GM18498 (cell line): ENCODE measurements around the gene HES7.

Experiments
- ATAC-seq: cut with Tn5 transposase; IDR thresholded peaks from one replicate; pipeline ENCODE4 v1.9.1; 2021; ENCODE audit warnings: mild to moderate bottlenecking, moderate library complexity; ENCODE audit not compliant: unreplicated experiment

The HES7 gene

GRCh38 chr17:8155231-8155995 is 31.5 kb upstream of the HES7 start:
- ATAC-seq = no peak

GRCh38 chr17:8154608-8155155 is 30.8 kb upstream of the HES7 start:
- ATAC-seq = no peak

- ATAC-seq = no peak
Measured at GRCh38 chr17:8153957-8154607, 30.2 kb upstream of the HES7 start.

GRCh38 chr17:8153525-8153956 is 29.6 kb upstream of the HES7 start:
- ATAC-seq = no peak

DNA sequence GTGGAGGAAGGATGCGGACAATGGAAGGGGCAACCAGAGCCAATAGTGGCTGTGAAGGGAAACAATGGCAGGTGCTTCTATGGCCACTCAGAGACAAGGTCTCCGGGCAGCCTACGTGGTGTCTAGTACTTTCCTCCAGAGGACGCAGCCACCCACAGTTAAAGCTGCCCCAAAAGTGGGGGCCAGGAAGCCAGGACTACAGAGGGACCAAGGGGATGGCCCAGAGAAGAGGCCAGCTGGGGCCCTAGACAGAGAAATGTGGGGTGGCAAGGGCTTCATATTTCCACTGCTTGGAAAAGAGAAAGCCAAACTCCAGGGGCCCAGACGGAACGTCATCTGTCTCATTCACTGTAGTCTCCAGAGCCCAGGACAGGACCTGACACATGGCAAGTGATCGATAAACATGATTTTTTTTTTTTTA is 29.1 kb upstream of the HES7 start:
- no peak for ATAC-seq

DNA sequence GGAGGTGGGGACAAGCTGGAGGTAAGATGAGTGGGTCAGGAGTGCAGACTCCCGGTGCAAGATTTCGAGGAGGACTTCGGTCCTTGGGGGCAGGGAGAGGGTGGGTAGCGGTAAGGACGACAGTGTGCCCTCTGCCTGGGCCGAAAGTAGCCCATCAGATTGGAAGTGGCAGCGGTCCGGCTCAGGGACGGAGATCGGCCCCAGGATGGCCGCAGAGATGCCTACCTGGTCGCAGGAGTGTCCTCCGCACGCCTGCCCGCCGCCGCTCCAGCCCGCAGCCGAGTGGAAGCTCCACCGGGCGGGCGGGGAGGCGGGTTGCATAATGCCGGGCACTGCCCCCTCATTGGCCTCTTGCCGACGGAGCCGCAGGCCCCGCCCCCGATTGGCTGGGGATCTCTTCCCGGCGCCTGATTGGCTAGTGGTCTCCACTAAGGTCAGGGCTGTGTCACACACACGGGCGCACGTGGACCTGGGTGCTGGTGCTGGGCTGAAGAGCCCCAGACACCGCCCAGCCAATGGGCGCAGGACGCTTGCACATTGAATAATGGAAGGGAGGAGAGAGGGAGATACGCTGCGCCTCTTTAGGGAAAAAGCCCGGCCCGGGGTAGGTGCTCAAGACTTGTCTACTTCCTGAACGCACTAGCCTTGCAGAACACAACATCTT is 28.3 kb upstream of the HES7 start, which contains the start of gene PER1:
Gene PER1, minus strand, starts transcription at position 293 of the 664 bp plus-strand sequence. CDS start 1,698 bp downstream, outside the sequence.
- ATAC-seq = no peak

DNA sequence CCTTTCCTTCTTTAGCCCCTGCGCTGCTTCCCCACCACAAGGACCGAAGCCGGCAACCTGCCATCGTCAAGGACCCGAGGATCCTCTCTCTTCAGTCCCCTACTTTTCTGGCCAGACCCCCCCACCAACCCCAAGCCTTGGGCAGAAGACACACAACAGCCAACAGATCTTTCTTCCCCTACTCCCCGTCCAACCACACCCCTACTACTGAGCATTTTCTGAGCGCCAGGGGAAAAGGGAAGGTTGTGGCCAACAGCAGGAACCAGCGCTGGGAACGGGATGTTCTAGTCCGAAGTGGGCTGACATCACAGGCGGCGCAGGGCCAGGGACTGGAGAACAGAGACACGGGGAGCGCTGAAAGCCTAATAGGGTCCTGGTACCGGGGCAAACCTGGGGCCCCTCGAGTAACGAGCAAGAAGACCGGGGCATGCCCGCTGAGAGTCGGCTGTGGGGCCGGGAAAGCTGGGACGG is 27.8 kb upstream of the HES7 start:
- no peak for ATAC-seq

- ATAC-seq = peak; percentile 54
Measured at GRCh38 chr17:8151120-8151640, 27.3 kb upstream of the HES7 start.

DNA sequence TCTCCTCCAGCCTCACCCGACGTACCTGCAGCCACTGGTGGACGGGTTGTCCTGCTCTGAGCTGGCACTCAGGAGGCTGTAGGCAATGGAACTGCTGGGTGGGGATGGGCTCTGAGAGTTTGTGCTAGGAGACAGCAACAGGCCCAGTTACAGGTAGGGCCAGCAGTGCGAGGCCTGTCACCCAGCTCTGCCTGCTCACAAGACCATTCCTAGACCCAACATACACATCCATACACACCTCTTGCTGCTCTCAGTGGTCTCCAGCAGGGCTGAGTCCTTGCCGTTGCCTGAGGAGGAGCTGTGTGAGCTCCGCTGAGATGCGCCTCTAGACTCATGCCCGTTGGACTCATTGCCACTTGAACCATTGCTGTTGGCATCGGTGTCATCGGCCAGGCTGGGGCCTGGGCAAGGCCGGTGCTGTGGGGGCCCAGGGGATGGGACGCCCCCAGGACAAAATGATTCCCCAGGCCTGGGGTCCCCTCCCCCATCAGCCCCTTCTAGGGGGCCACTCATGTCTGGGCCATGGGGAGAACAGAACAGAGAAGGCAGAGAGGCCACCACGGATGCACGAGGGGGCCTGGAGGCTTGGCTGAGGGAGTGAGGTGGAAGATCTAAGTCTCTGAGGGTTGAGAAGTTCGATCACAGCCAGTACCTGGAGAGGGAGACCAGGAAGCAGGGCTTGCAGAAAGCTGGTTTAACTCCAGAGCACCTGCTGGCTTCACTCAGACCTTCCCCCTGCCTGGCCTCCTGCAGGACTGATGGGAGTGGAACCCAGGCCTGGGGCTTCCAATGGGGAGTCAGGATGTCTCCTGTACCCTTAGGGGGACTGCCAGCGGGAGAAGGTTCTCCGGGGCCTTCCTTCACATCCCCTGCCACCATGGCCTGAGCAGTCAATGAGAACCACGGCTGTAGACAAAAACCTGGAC is 26.6 kb upstream of the HES7 start:
- no peak for ATAC-seq

GRCh38 chr17:8149419-8150193 is 25.7 kb upstream of the HES7 start:
- no peak for ATAC-seq

- ATAC-seq = no peak
Measured at GRCh38 chr17:8148560-8148959, 24.7 kb upstream of the HES7 start.

DNA sequence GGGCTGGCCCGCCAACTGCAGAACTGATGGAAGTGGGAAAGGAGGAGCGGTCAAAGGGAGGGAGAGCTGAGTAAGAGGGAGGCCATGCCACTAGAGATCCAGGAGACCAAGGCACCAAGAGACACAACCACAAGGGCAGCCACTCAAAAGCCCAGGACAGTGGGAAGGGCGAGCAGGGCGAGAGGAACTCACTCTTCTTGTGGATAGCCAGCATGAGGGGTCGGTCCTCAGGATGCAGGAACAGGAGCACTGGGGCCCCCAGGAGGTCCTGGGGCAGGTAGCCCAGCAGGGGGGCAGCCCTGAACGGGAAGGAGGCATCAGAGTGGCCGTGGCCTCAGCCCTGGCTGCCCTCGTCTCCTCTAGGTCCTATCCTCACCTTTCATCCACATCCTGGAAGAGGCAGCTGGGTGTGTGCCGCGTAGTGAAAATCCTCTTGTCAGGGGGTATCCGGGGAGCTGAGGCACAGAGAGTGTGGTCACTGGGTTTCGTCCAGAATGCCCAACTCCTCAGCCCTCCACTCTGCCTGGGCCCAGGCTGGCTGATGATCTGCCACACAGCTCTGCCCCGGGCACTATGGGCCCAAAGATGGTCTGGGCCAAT is 24.0 kb upstream of the HES7 start:
- no peak for ATAC-seq

DNA sequence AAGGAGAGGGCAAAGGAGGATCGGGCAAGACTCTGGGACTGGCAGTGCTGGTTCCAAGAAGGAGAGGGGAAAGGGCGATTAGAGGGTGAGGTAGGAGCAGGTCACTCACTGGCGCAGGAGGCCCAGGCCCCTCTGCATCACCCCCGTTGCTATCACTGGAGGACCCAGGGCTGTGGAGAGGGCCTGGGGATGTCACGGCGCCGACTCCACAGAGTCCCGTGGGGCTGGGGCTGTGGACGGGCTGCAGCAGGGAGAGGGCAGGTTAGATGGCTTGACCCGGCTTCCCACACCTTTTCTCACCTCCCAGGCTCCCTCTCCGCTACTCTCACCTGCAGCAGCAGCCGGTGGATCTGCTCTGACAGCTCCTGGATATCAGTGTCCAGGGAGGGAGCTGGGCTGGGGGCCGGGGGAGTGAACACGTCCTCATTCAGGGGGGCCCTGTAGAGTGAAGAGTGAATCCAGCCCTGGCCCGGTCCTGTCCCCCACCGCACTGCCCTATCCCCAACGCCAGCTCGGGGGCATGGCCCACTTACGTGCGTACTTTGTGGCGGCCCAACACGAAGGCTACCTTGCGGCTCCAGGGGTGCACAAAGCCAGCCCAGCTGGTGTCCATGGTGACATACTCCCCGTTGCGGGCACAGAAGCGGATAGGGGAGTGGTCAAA is 23.4 kb upstream of the HES7 start:
- ATAC-seq = no peak

DNA sequence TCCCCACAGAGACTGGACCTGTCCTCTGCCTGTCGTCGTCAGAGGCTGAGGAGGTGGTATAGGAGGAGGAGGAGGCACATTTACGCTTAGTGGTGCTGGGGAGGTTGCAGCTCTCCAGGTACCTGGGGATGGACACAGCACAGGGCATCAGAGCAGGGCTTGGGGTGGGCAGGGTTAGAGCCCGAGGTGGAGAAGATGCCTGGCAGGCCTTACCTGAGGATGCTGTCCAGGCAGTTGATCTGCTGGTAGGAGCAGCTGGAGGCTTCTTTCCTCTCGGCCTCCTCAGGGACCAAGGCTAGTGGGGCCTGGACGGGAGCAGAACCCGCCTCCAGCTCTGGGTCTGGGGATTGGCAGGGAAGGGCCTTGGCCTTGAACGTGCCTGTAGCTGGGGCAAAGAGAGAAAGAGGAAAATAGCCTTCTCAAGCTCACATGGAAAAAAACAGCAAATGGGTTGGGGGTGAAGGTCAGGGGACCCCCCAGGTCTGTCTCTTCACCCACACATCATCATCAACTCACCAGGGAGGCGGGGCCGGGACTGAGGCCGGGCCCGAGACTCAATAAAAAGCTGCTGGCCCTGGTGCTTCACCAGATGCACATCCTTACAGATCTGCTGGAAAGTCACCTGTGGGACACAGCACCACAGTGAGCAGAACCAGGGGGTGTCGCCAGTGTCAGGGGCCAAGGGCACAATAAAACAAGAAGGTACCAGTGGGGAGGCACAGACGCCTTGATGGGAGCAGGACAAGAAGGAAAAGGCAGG is 22.7 kb upstream of the HES7 start:
- no peak for ATAC-seq

DNA sequence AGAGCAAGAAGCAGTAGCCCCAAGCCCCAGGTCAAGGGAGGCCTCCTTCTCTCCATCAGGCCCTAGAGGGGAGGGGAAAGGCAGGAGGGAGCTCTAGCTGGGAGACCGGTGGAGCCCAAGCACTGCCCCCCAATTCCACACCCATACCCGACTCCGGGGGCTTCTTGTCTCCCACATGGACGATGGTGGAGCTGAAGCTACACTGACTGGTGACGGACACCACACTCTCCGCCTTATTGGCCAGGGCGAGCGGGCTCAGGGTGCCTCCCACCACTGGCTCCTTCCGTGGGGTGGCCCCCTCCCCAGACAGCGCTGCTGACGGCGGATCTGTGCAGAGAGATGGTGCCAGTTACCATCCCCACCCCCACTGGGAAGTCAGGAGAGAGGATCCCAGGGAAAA is 21.9 kb upstream of the HES7 start:
- no peak for ATAC-seq

GRCh38 chr17:8144401-8145231 is 20.7 kb upstream of the HES7 start:
- ATAC-seq = no peak
